ENCODE results near the gene PRKG1. TPM values are rescaled to one million over a fixed set of nuclear protein-coding genes. Genes with fewer than 3 reads are reported as not detected.

The PRKG1 gene
- total RNA-seq, 2 experiments from 2014 or later = not detected

- POLR2A ChIA-PET = no interaction called here
- no peaks in the 10 kb centered on the region for H3K27me3 Mint-ChIP-seq
- DNase-seq = no peak
- no peaks in the 10 kb centered on the region for H3K36me3 Mint-ChIP-seq (ENCODE audit: low read depth)
- CTCF ChIA-PET = no interaction called here
- no peak overlapping the region for H3K27ac Mint-ChIP-seq
- H3K9me3 Mint-ChIP-seq = no peaks in the 10 kb centered on the region
- no peaks in the 10 kb centered on the region for H3K4me1 Mint-ChIP-seq
- H3K4me3 Mint-ChIP-seq = no peak overlapping the region
These were observed 323.0 kb downstream of the PRKG1 start for GRCh38 chr10:51397244-51397643.

- H3K4me1 Mint-ChIP-seq = no peaks in the 10 kb centered on the region
- H3K9me3 Mint-ChIP-seq = no peaks in the 10 kb centered on the region
- no peaks in the 10 kb centered on the region for H3K27me3 Mint-ChIP-seq
- H3K4me3 Mint-ChIP-seq = no peak overlapping the region
- POLR2A ChIA-PET = no interaction called here
- no peak overlapping the region for H3K27ac Mint-ChIP-seq
- no peak for DNase-seq
- CTCF ChIA-PET = no interaction called here
- H3K36me3 Mint-ChIP-seq (ENCODE audit: low read depth) = no peaks in the 10 kb centered on the region
These were observed 323.4 kb downstream of the PRKG1 start for GRCh38 chr10:51397695-51398094.

- Mint-ChIP-seq H3K27me3 (no peaks in the 10 kb centered on the region), H3K9me3 (no peaks in the 10 kb centered on the region), H3K4me1 (no peaks in the 10 kb centered on the region), H3K4me3 (no peak overlapping the region), H3K27ac (no peak overlapping the region), H3K36me3 (ENCODE audit: low read depth) (no peaks in the 10 kb centered on the region)
- DNase-seq = no peak
- ChIA-PET CTCF (no interaction called here), POLR2A (no interaction called here)
These were observed 325.6 kb downstream of the PRKG1 start for GRCh38 chr10:51399840-51400239.

GRCh38 chr10:51400392-51401096, 326.3 kb downstream of the PRKG1 start:
- ChIA-PET CTCF (no interaction called here), POLR2A (no interaction called here)
- no peak overlapping the region for H3K4me3 Mint-ChIP-seq
- H3K4me1 Mint-ChIP-seq = no peaks in the 10 kb centered on the region
- no peak overlapping the region for H3K27ac Mint-ChIP-seq
- H3K36me3 Mint-ChIP-seq (ENCODE audit: low read depth) = no peaks in the 10 kb centered on the region
- no peak for DNase-seq
- H3K9me3 Mint-ChIP-seq = no peaks in the 10 kb centered on the region
- no peaks in the 10 kb centered on the region for H3K27me3 Mint-ChIP-seq

GRCh38 chr10:51403521-51403920, 329.2 kb downstream of the PRKG1 start:
- POLR2A ChIA-PET = no interaction called here
- no peak overlapping the region for H3K4me3 Mint-ChIP-seq
- no peaks in the 10 kb centered on the region for H3K4me1 Mint-ChIP-seq
- no peaks in the 10 kb centered on the region for H3K9me3 Mint-ChIP-seq
- CTCF ChIA-PET = no interaction called here
- H3K27ac Mint-ChIP-seq = no peak overlapping the region
- no peaks in the 10 kb centered on the region for H3K27me3 Mint-ChIP-seq
- no peak for DNase-seq
- no peaks in the 10 kb centered on the region for H3K36me3 Mint-ChIP-seq (ENCODE audit: low read depth)

GRCh38 chr10:51405580-51406351, 331.5 kb downstream of the PRKG1 start:
- no peaks in the 10 kb centered on the region for H3K4me1 Mint-ChIP-seq
- ChIA-PET POLR2A (no interaction called here), CTCF (no interaction called here)
- no peak overlapping the region for H3K4me3 Mint-ChIP-seq
- DNase-seq = no peak
- no peaks in the 10 kb centered on the region for H3K36me3 Mint-ChIP-seq (ENCODE audit: low read depth)
- no peaks in the 10 kb centered on the region for H3K9me3 Mint-ChIP-seq
- no peak overlapping the region for H3K27ac Mint-ChIP-seq
- no peaks in the 10 kb centered on the region for H3K27me3 Mint-ChIP-seq

- Mint-ChIP-seq H3K27me3 (no peaks in the 10 kb centered on the region), H3K27ac (no peak overlapping the region), H3K4me1 (no peaks in the 10 kb centered on the region), H3K4me3 (no peak overlapping the region), H3K36me3 (ENCODE audit: low read depth) (no peaks in the 10 kb centered on the region), H3K9me3 (no peaks in the 10 kb centered on the region)
- CTCF ChIA-PET = no interaction called here
- POLR2A ChIA-PET = no interaction called here
- no peak for DNase-seq
These were observed 332.3 kb downstream of the PRKG1 start for GRCh38 chr10:51406581-51406980.

GRCh38 chr10:51416494-51416893, 342.2 kb downstream of the PRKG1 start:
- DNase-seq = no peak
- Mint-ChIP-seq H3K27me3 (no peaks in the 10 kb centered on the region), H3K4me3 (no peak overlapping the region), H3K36me3 (ENCODE audit: low read depth) (no peaks in the 10 kb centered on the region), H3K9me3 (no peaks in the 10 kb centered on the region), H3K27ac (no peak overlapping the region), H3K4me1 (no peaks in the 10 kb centered on the region)
- ChIA-PET POLR2A (no interaction called here), CTCF (no interaction called here)

GRCh38 chr10:51419196-51420093, 345.2 kb downstream of the PRKG1 start:
- no peaks in the 10 kb centered on the region for H3K36me3 Mint-ChIP-seq (ENCODE audit: low read depth)
- H3K9me3 Mint-ChIP-seq = no peaks in the 10 kb centered on the region
- H3K27ac Mint-ChIP-seq = no peak overlapping the region
- POLR2A ChIA-PET = no interaction called here
- peaks cover 2% of the 10 kb centered on the region for H3K27me3 Mint-ChIP-seq
- no peak overlapping the region for H3K4me3 Mint-ChIP-seq
- CTCF ChIA-PET = no interaction called here
- H3K4me1 Mint-ChIP-seq = no peaks in the 10 kb centered on the region
- DNase-seq = no peak

GRCh38 chr10:51421853-51422252, 347.6 kb downstream of the PRKG1 start:
- Mint-ChIP-seq H3K4me1 (no peaks in the 10 kb centered on the region), H3K9me3 (no peaks in the 10 kb centered on the region), H3K4me3 (no peak overlapping the region), H3K27ac (no peak overlapping the region), H3K27me3 (peaks cover 2% of the 10 kb centered on the region), H3K36me3 (ENCODE audit: low read depth) (no peaks in the 10 kb centered on the region)
- ChIA-PET CTCF (interaction anchor here (1.3 kb wide), 1 partner anchor 32 kb away, joined by 5 read pairs; no protein-coding TSS in a partner anchor), POLR2A (no interaction called here)
- no peak for DNase-seq

GRCh38 chr10:51422311-51423120, 348.2 kb downstream of the PRKG1 start:
- H3K9me3 Mint-ChIP-seq = no peaks in the 10 kb centered on the region
- peak; percentile 35 for DNase-seq
- no peaks in the 10 kb centered on the region for H3K36me3 Mint-ChIP-seq (ENCODE audit: low read depth)
- H3K27ac Mint-ChIP-seq = no peak overlapping the region
- POLR2A ChIA-PET = no interaction called here
- no peak overlapping the region for H3K4me3 Mint-ChIP-seq
- H3K27me3 Mint-ChIP-seq = peaks cover 2% of the 10 kb centered on the region
- no peaks in the 10 kb centered on the region for H3K4me1 Mint-ChIP-seq
- CTCF ChIA-PET = interaction anchor here (1.3 kb wide), 1 partner anchor 33 kb away, joined by 5 read pairs; no protein-coding TSS in a partner anchor

- Mint-ChIP-seq H3K27ac (no peak overlapping the region), H3K4me3 (no peak overlapping the region), H3K9me3 (no peaks in the 10 kb centered on the region), H3K4me1 (no peaks in the 10 kb centered on the region), H3K27me3 (peaks cover 2% of the 10 kb centered on the region), H3K36me3 (ENCODE audit: low read depth) (no peaks in the 10 kb centered on the region)
- ChIA-PET CTCF (no interaction called here), POLR2A (no interaction called here)
- no peak for DNase-seq
These were observed 348.8 kb downstream of the PRKG1 start for GRCh38 chr10:51423121-51423452.

- Mint-ChIP-seq H3K4me3 (no peak overlapping the region), H3K27ac (no peak overlapping the region), H3K9me3 (no peaks in the 10 kb centered on the region), H3K36me3 (ENCODE audit: low read depth) (no peaks in the 10 kb centered on the region), H3K27me3 (peaks cover 2% of the 10 kb centered on the region), H3K4me1 (no peaks in the 10 kb centered on the region)
- ChIA-PET CTCF (no interaction called here), POLR2A (no interaction called here)
- DNase-seq = no peak
These were observed 351.1 kb downstream of the PRKG1 start for GRCh38 chr10:51425431-51425830.

Measured in activated CD4-positive, alpha-beta T cell treated with anti-CD3 and anti-CD28 coated beads, Interleukin-2, amount 10 ng/mL, durations not matched to agents 7 days and 5 days (primary cell).